Progenitor cell of endocrine pancreas (in vitro differentiated cells): ENCODE data around the gene BAMBI. TPM values are rescaled to one million over a fixed set of nuclear protein-coding genes. Genes with fewer than 3 reads are reported as not detected.

Experiments used
- DNase-seq: peaks from one replicate; pipeline ENCODE4 v3.0.0; 2021; ENCODE audit warnings: low spot score; ENCODE audit not compliant: unreplicated experiment
- H3K27ac Mint-ChIP-seq: 2 replicates; pipeline ENCODE4 v1.8.0; 2021; ENCODE audit warnings: mild to moderate bottlenecking, moderate library complexity, mixed read lengths
- H3K27me3 Mint-ChIP-seq: 2 replicates; pipeline ENCODE4 v1.8.0; 2021; ENCODE audit warnings: mixed read lengths
- H3K36me3 Mint-ChIP-seq: 2 replicates; pipeline ENCODE4 v1.8.0; 2022; ENCODE audit warnings: mixed read lengths; ENCODE audit not compliant: insufficient read depth
- H3K4me1 Mint-ChIP-seq: 2 replicates; pipeline ENCODE4 v1.8.0; 2021; ENCODE audit warnings: low read depth, mixed read lengths
- H3K4me3 Mint-ChIP-seq: 2 replicates; pipeline ENCODE4 v1.8.0; 2021; ENCODE audit warnings: low read depth, mild to moderate bottlenecking, moderate library complexity, mixed read lengths
- H3K9me3 Mint-ChIP-seq: 2 replicates; pipeline ENCODE4 v1.8.0; 2021; ENCODE audit warnings: low read depth, mixed read lengths
- total RNA-seq: library from RNA; stranded (reverse); gene quantifications from 2 replicates; pipeline ENCODE4 v1.2.1, GENCODE V29; 2021
- TF ChIP-seq, protein P1 (sequence below): fragments of 200-600 bp; sonication (generic); IDR thresholded peaks from one replicate; pipeline ENCODE4 v1.5.0; 2021; ENCODE audit warnings: antibody characterized with exemption, mild to moderate bottlenecking; ENCODE audit not compliant: unreplicated experiment

Gene BAMBI
- total RNA-seq, 1 donor from 2014 or later: 31.4 TPM

DNA sequence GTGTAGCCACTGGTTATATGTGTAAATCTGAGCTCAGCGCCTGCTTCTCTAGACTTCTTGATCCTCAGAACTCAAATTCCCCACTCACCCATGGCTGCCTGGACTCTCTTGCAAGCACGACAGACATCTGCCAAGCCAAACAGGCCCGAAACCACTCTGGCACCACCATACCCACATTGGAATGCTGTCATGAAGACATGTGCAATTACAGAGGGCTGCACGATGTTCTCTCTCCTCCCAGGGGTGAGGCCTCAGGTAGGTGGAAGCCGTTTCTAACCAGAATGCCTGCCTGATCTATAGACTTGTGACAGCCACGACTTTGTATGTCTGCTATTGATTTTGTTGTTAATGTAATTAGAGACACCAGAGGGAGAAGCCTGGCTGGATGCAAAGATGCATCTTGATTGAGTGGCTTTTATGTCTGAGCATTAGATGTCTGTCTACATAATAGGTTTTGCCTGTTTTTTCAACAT, 4.0 kb downstream of the BAMBI start:
- H3K4me3 Mint-ChIP-seq: peak overlapping the region; percentile 97
- peaks cover 14% of the 10 kb centered on the region for H3K36me3 Mint-ChIP-seq
- H3K4me1 Mint-ChIP-seq: peaks cover 56% of the 10 kb centered on the region
- TF ChIP-seq, protein P1, sequence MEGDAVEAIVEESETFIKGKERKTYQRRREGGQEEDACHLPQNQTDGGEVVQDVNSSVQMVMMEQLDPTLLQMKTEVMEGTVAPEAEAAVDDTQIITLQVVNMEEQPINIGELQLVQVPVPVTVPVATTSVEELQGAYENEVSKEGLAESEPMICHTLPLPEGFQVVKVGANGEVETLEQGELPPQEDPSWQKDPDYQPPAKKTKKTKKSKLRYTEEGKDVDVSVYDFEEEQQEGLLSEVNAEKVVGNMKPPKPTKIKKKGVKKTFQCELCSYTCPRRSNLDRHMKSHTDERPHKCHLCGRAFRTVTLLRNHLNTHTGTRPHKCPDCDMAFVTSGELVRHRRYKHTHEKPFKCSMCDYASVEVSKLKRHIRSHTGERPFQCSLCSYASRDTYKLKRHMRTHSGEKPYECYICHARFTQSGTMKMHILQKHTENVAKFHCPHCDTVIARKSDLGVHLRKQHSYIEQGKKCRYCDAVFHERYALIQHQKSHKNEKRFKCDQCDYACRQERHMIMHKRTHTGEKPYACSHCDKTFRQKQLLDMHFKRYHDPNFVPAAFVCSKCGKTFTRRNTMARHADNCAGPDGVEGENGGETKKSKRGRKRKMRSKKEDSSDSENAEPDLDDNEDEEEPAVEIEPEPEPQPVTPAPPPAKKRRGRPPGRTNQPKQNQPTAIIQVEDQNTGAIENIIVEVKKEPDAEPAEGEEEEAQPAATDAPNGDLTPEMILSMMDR: no peak
- H3K27ac Mint-ChIP-seq: peak overlapping the region; percentile 67
- H3K27me3 Mint-ChIP-seq: no peaks in the 10 kb centered on the region
- H3K9me3 Mint-ChIP-seq: no peaks in the 10 kb centered on the region
- no peak for DNase-seq

DNA sequence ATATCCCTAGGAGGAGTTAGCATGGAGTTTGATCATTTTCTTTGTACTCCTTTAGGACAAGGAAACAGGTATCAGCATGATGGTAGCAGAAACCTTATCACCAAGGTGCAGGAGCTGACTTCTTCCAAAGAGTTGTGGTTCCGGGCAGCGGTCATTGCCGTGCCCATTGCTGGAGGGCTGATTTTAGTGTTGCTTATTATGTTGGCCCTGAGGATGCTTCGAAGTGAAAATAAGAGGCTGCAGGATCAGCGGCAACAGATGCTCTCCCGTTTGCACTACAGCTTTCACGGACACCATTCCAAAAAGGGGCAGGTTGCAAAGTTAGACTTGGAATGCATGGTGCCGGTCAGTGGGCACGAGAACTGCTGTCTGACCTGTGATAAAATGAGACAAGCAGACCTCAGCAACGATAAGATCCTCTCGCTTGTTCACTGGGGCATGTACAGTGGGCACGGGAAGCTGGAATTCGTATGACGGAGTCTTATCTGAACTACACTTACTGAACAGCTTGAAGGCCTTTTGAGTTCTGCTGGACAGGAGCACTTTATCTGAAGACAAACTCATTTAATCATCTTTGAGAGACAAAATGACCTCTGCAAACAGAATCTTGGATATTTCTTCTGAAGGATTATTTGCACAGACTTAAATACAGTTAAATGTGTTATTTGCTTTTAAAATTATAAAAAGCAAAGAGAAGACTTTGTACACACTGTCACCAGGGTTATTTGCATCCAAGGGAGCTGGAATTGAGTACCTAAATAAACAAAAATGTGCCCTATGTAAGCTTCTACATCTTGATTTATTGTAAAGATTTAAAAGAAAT, 4.8 kb downstream of the BAMBI start:
- TF ChIP-seq, protein P1: no peak
- Mint-ChIP-seq H3K4me3 (peak overlapping the region; percentile 43), H3K27ac (peak overlapping the region; percentile 72), H3K27me3 (no peaks in the 10 kb centered on the region), H3K9me3 (no peaks in the 10 kb centered on the region), H3K4me1 (peaks cover 60% of the 10 kb centered on the region), H3K36me3 (peaks cover 14% of the 10 kb centered on the region)
- no peak for DNase-seq

DNA sequence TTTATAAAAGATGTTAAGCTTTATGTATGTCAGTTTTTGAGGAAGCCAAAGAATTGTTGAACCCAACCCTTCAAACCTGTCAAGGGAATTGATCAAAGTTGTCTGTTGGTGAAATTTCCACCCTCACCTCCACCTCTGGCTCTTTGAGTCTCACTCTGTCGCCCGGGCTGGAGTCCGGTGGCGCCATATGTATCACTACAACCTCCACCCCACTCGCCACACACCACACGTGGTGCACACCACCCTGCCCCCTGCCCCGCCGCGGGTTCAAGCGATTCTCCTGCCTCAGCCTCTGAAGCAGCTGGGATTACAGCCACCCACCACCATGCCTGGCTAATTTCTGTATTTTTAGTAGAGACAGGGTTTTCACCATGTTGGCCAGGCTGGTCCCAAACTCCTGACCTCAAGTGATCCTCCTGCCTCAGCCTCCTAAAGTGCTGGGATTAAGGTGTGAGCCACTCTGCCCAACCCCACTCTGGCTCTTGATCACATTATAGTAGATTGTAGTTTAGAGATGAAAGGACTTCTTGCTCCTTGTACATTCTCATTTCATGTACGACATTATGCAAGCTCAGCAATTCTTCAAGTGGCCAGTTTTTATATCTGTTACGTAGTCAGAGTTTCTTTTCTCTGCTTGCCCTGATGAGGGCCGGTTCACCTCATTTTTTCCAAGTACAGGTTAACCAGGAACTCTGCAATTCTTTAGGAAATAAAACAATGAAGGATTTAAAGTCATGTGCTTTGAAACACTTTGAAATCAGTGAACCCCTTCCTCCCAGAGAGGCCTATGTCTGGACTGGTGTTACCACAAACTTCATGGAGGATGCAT, 7.0 kb downstream of the BAMBI start:
- Mint-ChIP-seq H3K4me1 (peaks cover 69% of the 10 kb centered on the region), H3K9me3 (no peaks in the 10 kb centered on the region), H3K27me3 (no peaks in the 10 kb centered on the region), H3K36me3 (peaks cover 14% of the 10 kb centered on the region), H3K4me3 (no peak overlapping the region), H3K27ac (peak overlapping the region; percentile 2)
- DNase-seq: no peak
- TF ChIP-seq, protein P1: no peak

DNA sequence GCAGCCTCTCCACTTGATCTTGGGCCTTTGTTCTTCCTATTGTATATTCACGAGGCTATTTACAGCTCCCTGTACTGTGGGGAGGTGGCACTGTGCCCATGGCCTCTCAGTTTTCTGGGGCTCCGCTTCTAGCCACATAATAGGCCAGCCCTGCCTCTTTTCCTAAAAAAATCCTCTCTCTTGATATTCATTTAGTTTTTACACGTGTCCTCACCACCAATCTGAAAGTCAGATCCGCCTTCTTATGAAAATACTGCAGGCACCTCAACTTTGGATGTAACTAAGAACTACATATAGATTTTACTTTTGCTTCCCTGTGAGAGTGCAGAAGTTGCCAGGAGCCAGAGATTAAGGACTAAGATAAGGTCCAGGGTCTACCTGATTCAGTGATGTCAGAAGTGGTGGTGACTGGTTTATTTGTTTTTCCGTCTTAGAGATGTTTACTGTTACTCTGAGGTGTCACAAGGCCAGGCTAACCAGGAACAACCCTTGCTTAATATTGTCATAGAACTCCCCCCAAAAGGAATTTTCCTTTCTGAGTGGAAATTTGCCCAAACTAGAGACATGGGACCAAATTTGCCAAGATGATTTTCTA, 7.8 kb downstream of the BAMBI start:
- peak overlapping the region; percentile 2 for H3K27ac Mint-ChIP-seq
- H3K9me3 Mint-ChIP-seq: no peaks in the 10 kb centered on the region
- H3K4me3 Mint-ChIP-seq: no peak overlapping the region
- peaks cover 66% of the 10 kb centered on the region for H3K4me1 Mint-ChIP-seq
- TF ChIP-seq, protein P1: no peak
- DNase-seq: no peak
- peaks cover 14% of the 10 kb centered on the region for H3K36me3 Mint-ChIP-seq
- H3K27me3 Mint-ChIP-seq: no peaks in the 10 kb centered on the region

DNA sequence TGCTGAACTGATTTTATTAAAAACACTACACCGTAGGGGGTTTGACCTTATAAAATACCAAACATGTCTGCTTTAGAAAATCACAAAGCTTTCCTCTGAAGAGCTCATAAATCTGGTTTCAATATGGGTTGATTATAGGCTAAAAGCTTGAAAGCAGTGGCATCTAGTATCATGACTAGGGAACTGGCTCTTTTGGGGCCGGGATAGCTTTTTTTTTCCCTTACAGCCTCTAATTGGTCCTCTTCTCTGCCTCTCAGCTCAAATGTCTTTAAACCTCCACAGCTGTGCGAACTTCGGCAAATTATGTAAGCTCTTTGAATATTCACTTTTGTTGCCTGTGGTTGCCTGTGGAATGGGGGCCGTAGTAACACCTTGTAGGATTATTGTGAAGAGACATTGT, 8.4 kb downstream of the BAMBI start:
- H3K36me3 Mint-ChIP-seq: peaks cover 14% of the 10 kb centered on the region

More for the DNA sequence above, 8.4 kb downstream of the BAMBI start:
- no peak overlapping the region for H3K27ac Mint-ChIP-seq
- H3K4me3 Mint-ChIP-seq: no peak overlapping the region
- H3K9me3 Mint-ChIP-seq: no peaks in the 10 kb centered on the region
- H3K27me3 Mint-ChIP-seq: no peaks in the 10 kb centered on the region
- peaks cover 65% of the 10 kb centered on the region for H3K4me1 Mint-ChIP-seq
- TF ChIP-seq, protein P1: no peak
- no peak for DNase-seq
